Spleen (tissue), 11 donors: Measurements from ENCODE around the gene MAD2L2. TPM values are rescaled to one million over a fixed set of nuclear protein-coding genes. Genes with fewer than 3 reads are reported as not detected.
A peak's percentile ranks its signal among the peaks of the same experiment; 100 is the strongest.

Experiments used
- DNase-seq: peaks from one replicate; pipeline ENCODE4 v3.0.0-alpha.2; 2020
- H3K27ac ChIP-seq, 8 donors: fragments of 200-600 bp; sonication (generic) in 7 of 8; 1 replicate in 4 of 8; 2 replicates in 4 of 8; pipeline versions ENCODE4 v1.5.0 to v1.8.0; 2016 to 2021; ENCODE audit warnings: inconsistent platforms in 4 of 8, mild to moderate bottlenecking in 4 of 8, moderate library complexity in 1 of 8
- H3K27me3 ChIP-seq, 7 donors: fragments of 200-600 bp; sonication (generic) in 6 of 7; replicated peaks in 1 of 7; 1 replicate in 4 of 7; 2 replicates in 3 of 7; pipeline versions ENCODE4 v1.5.0 to v1.8.0; 2016 to 2021; ENCODE audit warnings: inconsistent platforms in 3 of 7, mild to moderate bottlenecking in 1 of 7
- H3K36me3 ChIP-seq, 6 donors: fragments of 200-600 bp; sonication (generic) in 5 of 6; 1 replicate in 4 of 6; 2 replicates in 2 of 6; pipeline versions ENCODE4 v1.5.0 to v1.8.0; 2016 to 2021; ENCODE audit warnings: inconsistent platforms in 2 of 6
- H3K4me1 ChIP-seq, 6 donors: fragments of 200-600 bp; sonication (generic) in 5 of 6; 1 replicate in 3 of 6; 2 replicates in 3 of 6; pipeline versions ENCODE4 v1.5.0 to v1.8.0; 2016 to 2021; ENCODE audit warnings: inconsistent platforms in 3 of 6
- H3K4me3 ChIP-seq, 8 donors: fragments of 200-600 bp; sonication (generic) in 7 of 8; 1 replicate in 4 of 8; 2 replicates in 4 of 8; pipeline versions ENCODE4 v1.5.0 to v1.8.0; 2016 to 2021; ENCODE audit warnings: inconsistent platforms in 4 of 8, mild to moderate bottlenecking in 4 of 8, moderate library complexity in 2 of 8
- H3K9me3 ChIP-seq, 8 donors: fragments of 200-600 bp; sonication (generic) in 7 of 8; 1 replicate in 4 of 8; 2 replicates in 4 of 8; pipeline versions ENCODE4 v1.5.0 to v1.8.0; 2016 to 2021; ENCODE audit warnings: inconsistent platforms in 4 of 8
- POLR2A ChIP-seq, 3 donors: fragments of 450-650 bp; IDR thresholded peaks; one replicate each; pipeline ENCODE4 v1.5.1; 2017; ENCODE audit warnings: antibody characterized with exemption in 3 of 3, mild to moderate bottlenecking in 1 of 3
- POLR2AphosphoS5 ChIP-seq, 3 donors: sonication (generic); formaldehyde crosslinking; IDR thresholded peaks; one replicate each; pipeline ENCODE4 v1.5.1; 2017; ENCODE audit warnings: antibody characterized with exemption in 3 of 3
- WGBS, 5 donors: extraction: QIAGEN DNeasy Blood & Tissue Kit in 3 of 5; methylation state at CpG; one replicate each; pipeline versions ENCODE4 v1.1.5 to v1.1.7; 2013 to 2018; 5-methylcytosine and 5-hydroxymethylcytosine counted together
- intact Hi-C: fragments of 100-400 bp; cut with DNase I; formaldehyde crosslinking; loops from one replicate; pipeline ENCODE4 v1.15.0; 2023; ENCODE audit warnings: low total_unique reads
- polyA plus RNA-seq, 3 donors: library from polyadenylated mRNA; stranded (reverse); fragments of 200-250 nt; gene quantifications; one replicate each; pipeline ENCODE4 v1.2.1, GENCODE V29; 2013
- total RNA-seq, 7 donors: library from RNA; depleted of rRNA in 3 of 7; stranded (reverse); fragments of >200 nt in 3 of 7; fragmentation: NEBNext Ultra II Directional in 4 of 7; extraction: Animal tissue kit (Norgen Biotek cat#: 25700) in 4 of 7; gene quantifications; one replicate each; pipeline versions ENCODE4 v1.1.0 to v1.2.1, GENCODE V29; 2016 to 2021
- TF ChIP-seq, protein P1 (sequence below), 11 experiments: fragments of 200-600 bp in 7 of 11; fragments of 450-650 bp in 4 of 11; sonication (generic) in 4 of 11; IDR thresholded peaks in 8 of 11; conservative IDR thresholded peaks in 3 of 11; 1 replicate in 7 of 11; 2 replicates in 4 of 11; pipeline versions ENCODE4 v1.4.0 to v1.8.0; 2016 to 2021; ENCODE audit warnings: antibody characterized with exemption in 11 of 11, inconsistent platforms in 4 of 11, mild to moderate bottlenecking in 1 of 11
- donor health status: healthy with polysubstance abuse.
- donor health status: DM: no; HTN: no; CAD: no; lungs with moderate emphysema.
- donor health status: DM: no; HTN: no; CAD: no.
- donor health status: Bipolar disorder and iron deficiency.
- donor health status: healthy.
- donor health status: DM: no; HTN: no; CAD: no.
- donor health status: DM: yes; HTN: yes; CAD: no.

The MAD2L2 gene
- total and polyA plus RNA-seq, 10 donors = 22.7 to 42.1 (median 32.2) TPM

DNA sequence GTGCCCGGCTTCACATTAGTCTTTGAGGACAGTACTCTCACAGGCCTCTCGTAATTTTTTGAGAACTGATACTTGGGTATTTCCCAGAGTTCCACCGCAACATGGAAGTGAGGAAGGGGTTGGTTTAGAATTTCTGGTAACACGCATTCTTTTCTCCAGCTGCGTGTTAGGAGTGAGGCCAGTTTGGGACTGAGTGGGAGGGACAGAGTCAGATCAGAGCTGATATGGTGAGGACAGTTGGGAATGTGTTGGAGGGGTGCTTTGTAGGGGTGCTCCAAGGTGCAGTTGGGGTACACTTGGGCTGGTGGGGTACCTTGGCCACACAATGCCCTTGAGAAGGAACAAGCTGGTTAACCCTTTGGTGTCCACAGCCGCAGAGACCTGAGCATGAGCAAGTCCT is 10.2 kb downstream of the MAD2L2 start:
- DNase-seq = no peak
- H3K36me3 ChIP-seq = peaks cover 0 to 85% (median 47%) of the 10 kb centered on the region in 6 donors
- H3K27me3 ChIP-seq = no peaks in the 10 kb centered on the region
- no peak overlapping the region for H3K4me3 ChIP-seq
- no peaks in the 10 kb centered on the region for H3K9me3 ChIP-seq
- intact Hi-C loops = no loop called here
- WGBS, 5 donors = 58 to 64% (median 63%) methylated on average over 5 to 6 of the region's 6 CpGs
- H3K27ac ChIP-seq = peak overlapping the region in 2 of 8 donors; percentile 21 to 48
- TF ChIP-seq, protein P1, sequence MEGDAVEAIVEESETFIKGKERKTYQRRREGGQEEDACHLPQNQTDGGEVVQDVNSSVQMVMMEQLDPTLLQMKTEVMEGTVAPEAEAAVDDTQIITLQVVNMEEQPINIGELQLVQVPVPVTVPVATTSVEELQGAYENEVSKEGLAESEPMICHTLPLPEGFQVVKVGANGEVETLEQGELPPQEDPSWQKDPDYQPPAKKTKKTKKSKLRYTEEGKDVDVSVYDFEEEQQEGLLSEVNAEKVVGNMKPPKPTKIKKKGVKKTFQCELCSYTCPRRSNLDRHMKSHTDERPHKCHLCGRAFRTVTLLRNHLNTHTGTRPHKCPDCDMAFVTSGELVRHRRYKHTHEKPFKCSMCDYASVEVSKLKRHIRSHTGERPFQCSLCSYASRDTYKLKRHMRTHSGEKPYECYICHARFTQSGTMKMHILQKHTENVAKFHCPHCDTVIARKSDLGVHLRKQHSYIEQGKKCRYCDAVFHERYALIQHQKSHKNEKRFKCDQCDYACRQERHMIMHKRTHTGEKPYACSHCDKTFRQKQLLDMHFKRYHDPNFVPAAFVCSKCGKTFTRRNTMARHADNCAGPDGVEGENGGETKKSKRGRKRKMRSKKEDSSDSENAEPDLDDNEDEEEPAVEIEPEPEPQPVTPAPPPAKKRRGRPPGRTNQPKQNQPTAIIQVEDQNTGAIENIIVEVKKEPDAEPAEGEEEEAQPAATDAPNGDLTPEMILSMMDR (IDR thresholded peaks at IDR 0.05 in 8 of 11, conservative IDR thresholded peaks at IDR 0.05 in 3 of 11) = no peak
- TF ChIP-seq POLR2A (IDR thresholded peaks at IDR 0.05) (no peak), POLR2AphosphoS5 (IDR thresholded peaks at IDR 0.05) (no peak)
- peaks cover 0 to 38% (median 13%) of the 10 kb centered on the region in 6 donors for H3K4me1 ChIP-seq

DNA sequence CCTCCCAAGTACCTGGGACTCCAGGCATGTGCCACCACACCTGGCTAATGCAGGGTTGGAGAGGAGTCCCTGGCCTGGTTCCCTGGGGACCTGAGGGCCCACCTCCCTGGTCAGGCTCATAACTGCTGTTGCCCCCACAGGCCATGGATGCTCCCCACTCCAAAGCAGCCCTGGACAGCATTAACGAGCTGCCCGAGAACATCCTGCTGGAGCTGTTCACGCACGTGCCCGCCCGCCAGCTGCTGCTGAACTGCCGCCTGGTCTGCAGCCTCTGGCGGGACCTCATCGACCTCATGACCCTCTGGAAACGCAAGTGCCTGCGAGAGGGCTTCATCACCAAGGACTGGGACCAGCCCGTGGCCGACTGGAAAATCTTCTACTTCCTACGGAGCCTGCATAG is 12.4 kb downstream of the MAD2L2 start:
- H3K27me3 ChIP-seq = no peaks in the 10 kb centered on the region
- intact Hi-C loops = loop anchor here (5.0 kb wide), 1 partner anchor 49 kb away; no protein-coding TSS in a partner anchor

DNA sequence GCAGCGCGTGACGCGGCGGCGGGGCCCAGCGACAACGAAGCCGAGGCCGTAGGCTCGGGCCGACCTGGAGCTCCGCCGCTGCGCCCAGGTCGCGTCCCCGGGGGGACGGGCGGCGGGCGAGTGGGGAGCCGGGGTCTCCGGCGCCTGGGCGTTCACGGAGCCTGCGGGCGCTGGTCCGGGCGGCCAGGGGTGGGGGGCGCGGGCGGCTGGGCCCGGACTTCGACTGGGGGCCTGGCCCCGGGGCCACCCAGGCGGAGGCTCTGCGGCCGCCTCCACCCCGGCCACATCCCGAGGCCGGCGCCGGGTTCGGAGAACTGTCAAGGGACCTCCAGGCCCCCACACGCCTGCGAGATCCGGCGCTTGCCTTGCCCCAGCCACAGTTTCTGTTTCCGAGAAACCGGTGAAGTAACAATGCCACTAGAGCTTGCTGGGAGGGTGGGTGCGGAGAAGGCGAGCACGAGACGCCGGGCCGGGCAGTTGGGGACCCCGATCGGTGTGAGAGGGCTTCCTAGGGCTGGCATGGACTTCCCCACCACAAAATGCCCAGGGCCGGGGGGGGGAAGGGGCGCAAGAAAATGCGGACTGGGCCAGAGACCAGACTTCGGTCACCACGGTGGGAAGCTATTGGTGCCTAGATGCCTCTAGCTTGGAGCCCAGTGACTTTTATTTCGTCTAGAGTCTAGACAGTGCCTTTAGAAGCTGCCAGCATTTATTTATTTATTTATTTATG is 16.4 kb downstream of the MAD2L2 start:
- Histone ChIP-seq H3K4me3 (peak overlapping the region; percentile 41 to 79 (median 58)), H3K36me3 (peaks cover 0 to 47% (median 9%) of the 10 kb centered on the region in 6 donors), H3K27ac (peak overlapping the region; percentile 78 to 94 (median 88)), H3K27me3 (no peaks in the 10 kb centered on the region), H3K4me1 (peaks cover 0 to 54% (median 16%) of the 10 kb centered on the region in 6 donors), H3K9me3 (no peaks in the 10 kb centered on the region)
- intact Hi-C loops = loop anchor here (5.0 kb wide), 1 partner anchor 53 kb away; no protein-coding TSS in a partner anchor
- DNase-seq = peak; percentile 90
- TF ChIP-seq POLR2AphosphoS5 (IDR thresholded peaks at IDR 0.05) (peak in 1 of 3 donors; percentile 2), POLR2A (IDR thresholded peaks at IDR 0.05) (no peak)
- TF ChIP-seq, protein P1 (IDR thresholded peaks at IDR 0.05 in 8 of 11, conservative IDR thresholded peaks at IDR 0.05 in 3 of 11) = peak in 3 of 11 experiments; percentile 1 to 30 (median 30)
- WGBS, 5 donors = 0 to 1% (median 1%) methylated on average over 17 to 66 of the region's 66 CpGs

More for the DNA sequence above, 12.4 kb downstream of the MAD2L2 start:
- TF ChIP-seq POLR2AphosphoS5 (IDR thresholded peaks at IDR 0.05) = peak in 1 of 3 donors; percentile 34
- TF ChIP-seq, protein P1 (IDR thresholded peaks at IDR 0.05 in 8 of 11, conservative IDR thresholded peaks at IDR 0.05 in 3 of 11) = no peak
- no peak for DNase-seq
- peaks cover 0 to 59% (median 17%) of the 10 kb centered on the region in 6 donors for H3K4me1 ChIP-seq
- whole genome bisulfite sequencing, 5 donors = 82 to 91% (median 85%) methylated on average over 14 of the region's 14 CpGs
- no peaks in the 10 kb centered on the region for H3K9me3 ChIP-seq
- H3K27ac ChIP-seq = no peak overlapping the region
- H3K4me3 ChIP-seq = no peak overlapping the region
- H3K36me3 ChIP-seq = peaks cover 0 to 63% (median 27%) of the 10 kb centered on the region in 6 donors

DNA sequence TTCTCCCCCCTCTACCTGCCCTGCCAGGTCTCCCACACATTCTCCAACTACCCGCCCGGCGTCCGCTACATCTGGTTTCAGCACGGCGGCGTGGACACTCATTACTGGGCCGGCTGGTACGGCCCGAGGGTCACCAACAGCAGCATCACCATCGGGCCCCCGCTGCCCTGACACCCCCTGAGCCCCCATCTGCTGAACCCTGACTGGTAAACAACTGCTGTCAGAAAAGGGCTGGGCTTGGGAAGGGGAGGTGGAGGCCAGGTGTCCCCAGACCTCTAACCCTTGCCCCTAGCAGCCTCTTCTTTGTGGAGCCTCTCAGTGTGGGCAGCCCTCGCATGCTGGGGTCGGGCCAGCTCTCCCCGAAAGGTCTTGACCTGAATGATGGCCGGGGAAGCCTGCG is 19.8 kb downstream of the MAD2L2 start:
- no peaks in the 10 kb centered on the region for H3K9me3 ChIP-seq
- TF ChIP-seq, protein P1 (IDR thresholded peaks at IDR 0.05 in 8 of 11, conservative IDR thresholded peaks at IDR 0.05 in 3 of 11) = no peak
- no peak for TF ChIP-seq POLR2AphosphoS5 (IDR thresholded peaks at IDR 0.05)
- TF ChIP-seq POLR2A (IDR thresholded peaks at IDR 0.05) = no peak
- no peak overlapping the region for H3K27ac ChIP-seq
- peaks cover 0 to 59% (median 8%) of the 10 kb centered on the region in 6 donors for H3K36me3 ChIP-seq
- DNase-seq = peak; percentile 75
- peaks cover 0 to 42% (median 11%) of the 10 kb centered on the region in 6 donors for H3K4me1 ChIP-seq
- H3K4me3 ChIP-seq = no peak overlapping the region
- 90 to 97% (median 91%) methylated on average over 17 of the region's 17 CpGs for WGBS, 5 donors
- intact Hi-C loops = no loop called here
- H3K27me3 ChIP-seq = no peaks in the 10 kb centered on the region
